ENCODE results near the gene C16orf54.
"Not testable (repeated sequence)": the region's sequence is repeated elsewhere in the genome, so short reads cannot be mapped to it uniquely, and the experiment has no call there.

The C16orf54 gene

GRCh38 chr16:29734786-29735185 is 11.0 kb downstream of the C16orf54 start:
- Histone ChIP-seq H3K4me3 (ENCODE audit: low read depth, low read length) (no peak overlapping the region), H3K27ac (ENCODE audit: extremely low read depth, low read depth, low read length) (no peak overlapping the region), H3K9me3 (ENCODE audit: control insufficient read depth, insufficient read depth, low read depth, low read length) (no peaks in the 10 kb centered on the region), H3K4me1 (ENCODE audit: control insufficient read depth, insufficient read depth, low read length) (no peaks in the 10 kb centered on the region), H3K36me3 (ENCODE audit: control insufficient read depth in 2 of 2, insufficient read depth in 1 of 2, low read length in 2 of 2) (no peaks in the 10 kb centered on the region)
- CTCF ChIA-PET = interaction anchor here (0.9 kb wide), 1 partner anchor 55 kb away, joined by 5 read pairs; the partner anchor contains the start of gene KIF22
- no peak for TF ChIP-seq ZNF140 (tag by site-specific recombination; IDR thresholded peaks at IDR 0.05)
- TF ChIP-seq SETDB1 (IDR thresholded peaks at IDR 0.05; ENCODE audit: insufficient read length, low read length) = no peak
- POLR2A ChIA-PET = no interaction called here

- H3K4me3 ChIP-seq (ENCODE audit: low read depth, low read length) = not testable (repeated sequence)
- ChIA-PET CTCF (interaction anchor here (0.6 to 1.7 kb wide), 3 partner anchors 9 to 70 kb away, joined by 3 to 5 read pairs (median 3); no protein-coding TSS in a partner anchor), POLR2A (interaction anchor here (0.7 kb wide), 1 partner anchor 74 kb away, joined by 4 read pairs; no protein-coding TSS in a partner anchor)
These were observed 13.8 kb downstream of the C16orf54 start for GRCh38 chr16:29731768-29732601.

GRCh38 chr16:29730649-29731048 is 15.1 kb downstream of the C16orf54 start:
- TF ChIP-seq PRDM2 (tag by site-specific recombination; IDR thresholded peaks at IDR 0.05; ENCODE audit: borderline replicate concordance) (no peak), SETDB1 (IDR thresholded peaks at IDR 0.05; ENCODE audit: insufficient read length, low read length) (no peak), ZNF398 (tag by site-specific recombination; IDR thresholded peaks at IDR 0.05) (no peak), ZEB2 (tag by site-specific recombination; IDR thresholded peaks at IDR 0.05) (no peak), PRDM1 (tag by site-specific recombination; IDR thresholded peaks at IDR 0.05) (no peak)
- H3K27ac ChIP-seq (ENCODE audit: extremely low read depth, low read depth, low read length) = no peak overlapping the region
- no peaks in the 10 kb centered on the region for H3K4me1 ChIP-seq (ENCODE audit: control insufficient read depth, insufficient read depth, low read length)
- ChIA-PET CTCF (interaction anchor here (0.7 to 2.1 kb wide), 7 partner anchors 11 to 117 kb away, joined by 3 to 20 read pairs (median 6); no protein-coding TSS in a partner anchor), POLR2A (no interaction called here)
- no peaks in the 10 kb centered on the region for H3K9me3 ChIP-seq (ENCODE audit: control insufficient read depth, insufficient read depth, low read depth, low read length)
- no peaks in the 10 kb centered on the region for H3K36me3 ChIP-seq (ENCODE audit: control insufficient read depth in 2 of 2, insufficient read depth in 1 of 2, low read length in 2 of 2)
- H3K4me3 ChIP-seq (ENCODE audit: low read depth, low read length) = no peak overlapping the region

More at GRCh38 chr16:29731768-29732601, 13.8 kb downstream of the C16orf54 start:
- H3K9me3 ChIP-seq (ENCODE audit: control insufficient read depth, insufficient read depth, low read depth, low read length); H3K4me1 ChIP-seq (ENCODE audit: control insufficient read depth, insufficient read depth, low read length); H3K27ac ChIP-seq (ENCODE audit: extremely low read depth, low read depth, low read length); H3K36me3 ChIP-seq (ENCODE audit: control insufficient read depth in 2 of 2, insufficient read depth in 1 of 2, low read length in 2 of 2): not testable (repeated sequence)

- Histone ChIP-seq H3K36me3 (ENCODE audit: control insufficient read depth in 2 of 2, insufficient read depth in 1 of 2, low read length in 2 of 2) (no peaks in the 10 kb centered on the region), H3K27ac (ENCODE audit: extremely low read depth, low read depth, low read length) (no peak overlapping the region), H3K4me1 (ENCODE audit: control insufficient read depth, insufficient read depth, low read length) (no peaks in the 10 kb centered on the region), H3K4me3 (ENCODE audit: low read depth, low read length) (no peak overlapping the region), H3K9me3 (ENCODE audit: control insufficient read depth, insufficient read depth, low read depth, low read length) (no peaks in the 10 kb centered on the region)
- ChIA-PET POLR2A (interaction anchor here (1.1 to 1.2 kb wide), 3 partner anchors 29 to 78 kb away, joined by 3 to 9 read pairs (median 4); partner anchors contain the start of gene KIF22), CTCF (interaction anchor here (0.6 to 2.1 kb wide), 26 partner anchors 10 to 302 kb away, joined by 3 to 20 read pairs (median 5); partner anchors contain the start of genes C16orf54, QPRT, TLCD3B and ZG16)
- peak; percentile 92 for TF ChIP-seq IKZF3 (tag by site-specific recombination; IDR thresholded peaks at IDR 0.05)
- TF ChIP-seq ZNF600 (tag by site-specific recombination; IDR thresholded peaks at IDR 0.05) = peak; percentile 64; the same call in 1 of the 2 replicates
- no peak for TF ChIP-seq PATZ1 (tag by site-specific recombination; IDR thresholded peaks at IDR 0.05)
- TF ChIP-seq PRDM10 (tag by site-specific recombination; IDR thresholded peaks at IDR 0.05) = 0 out of 2 replicates have a peak, but pooled peaks have one; percentile 22
These were observed 16.7 kb downstream of the C16orf54 start for GRCh38 chr16:29729116-29729521.

Measured in HEK293 (cell line).